Stimulated activated naive CD4-positive, alpha-beta T cell treated with Interleukin-2 at 50 U/mL for 16 hours (primary cell): Measurements from ENCODE around the gene GCHFR.
A peak's percentile ranks its signal among the peaks of the same experiment; 100 is the strongest.

Source experiments
- DNase-seq: peaks from one replicate; lab custom pipeline; 2025; lab: John Stamatoyannopoulos, UW

The GCHFR gene

GRCh38 chr15:40775740-40776536 is 12.1 kb downstream of the GCHFR start:
- no peak for DNase-seq

GRCh38 chr15:40776537-40777141 is 12.8 kb downstream of the GCHFR start:
- no peak for DNase-seq

GRCh38 chr15:40782609-40783227 is 18.9 kb downstream of the GCHFR start:
- peak; percentile 69 for DNase-seq

- no peak for DNase-seq
These were observed 21.3 kb downstream of the GCHFR start for GRCh38 chr15:40785164-40785563.

GRCh38 chr15:40785814-40786213 is 21.9 kb downstream of the GCHFR start:
- DNase-seq, result no peak

- DNase-seq, result peak; percentile 69
These were observed 23.5 kb downstream of the GCHFR start for GRCh38 chr15:40787344-40787841.

GRCh38 chr15:40787991-40788390 is 24.1 kb downstream of the GCHFR start:
- DNase-seq, result no peak

- no peak for DNase-seq
These were observed 25.3 kb downstream of the GCHFR start for GRCh38 chr15:40789119-40789518.

- no peak for DNase-seq
These were observed 26.1 kb downstream of the GCHFR start for GRCh38 chr15:40789999-40790398.

GRCh38 chr15:40790718-40791117 is 26.9 kb downstream of the GCHFR start:
- no peak for DNase-seq

GRCh38 chr15:40792394-40792793 is 28.5 kb downstream of the GCHFR start:
- DNase-seq, result no peak

- DNase-seq, result no peak
These were observed 29.5 kb downstream of the GCHFR start for GRCh38 chr15:40793216-40793989.

- no peak for DNase-seq
These were observed 32.2 kb downstream of the GCHFR start for GRCh38 chr15:40796041-40796440.

- DNase-seq, result no peak
These were observed 32.6 kb downstream of the GCHFR start for GRCh38 chr15:40796512-40796911.

GRCh38 chr15:40799523-40799922 is 35.7 kb downstream of the GCHFR start:
- no peak for DNase-seq

GRCh38 chr15:40803076-40803475 is 39.2 kb downstream of the GCHFR start:
- DNase-seq, result no peak

GRCh38 chr15:40803688-40804087 is 39.8 kb downstream of the GCHFR start:
- no peak for DNase-seq

- DNase-seq, result no peak
These were observed 42.8 kb downstream of the GCHFR start for GRCh38 chr15:40806672-40807027.

GRCh38 chr15:40807028-40807887 is 43.4 kb downstream of the GCHFR start, which contains the start of the genes DNAJC17 and ZFYVE19:
DNAJC17 (minus strand) TSS chr15:40807473; CDS start chr15:40807446, 27 bp downstream.
ZFYVE19 (plus strand) TSS chr15:40807089; CDS start chr15:40807590, 501 bp downstream.
- DNase-seq, result peak; percentile 93

GRCh38 chr15:40807888-40808461 is 44.1 kb downstream of the GCHFR start:
- DNase-seq, result no peak
